Measurements from ENCODE around the gene TIMM22. TPM values are rescaled to one million over a fixed set of nuclear protein-coding genes. Genes with fewer than 3 reads are reported as not detected.

Gene TIMM22
- total and polyA plus RNA-seq, 2 of the 4 experiments (the other 2 are of a cell fraction) = 12.7 to 12.9 TPM

DNA sequence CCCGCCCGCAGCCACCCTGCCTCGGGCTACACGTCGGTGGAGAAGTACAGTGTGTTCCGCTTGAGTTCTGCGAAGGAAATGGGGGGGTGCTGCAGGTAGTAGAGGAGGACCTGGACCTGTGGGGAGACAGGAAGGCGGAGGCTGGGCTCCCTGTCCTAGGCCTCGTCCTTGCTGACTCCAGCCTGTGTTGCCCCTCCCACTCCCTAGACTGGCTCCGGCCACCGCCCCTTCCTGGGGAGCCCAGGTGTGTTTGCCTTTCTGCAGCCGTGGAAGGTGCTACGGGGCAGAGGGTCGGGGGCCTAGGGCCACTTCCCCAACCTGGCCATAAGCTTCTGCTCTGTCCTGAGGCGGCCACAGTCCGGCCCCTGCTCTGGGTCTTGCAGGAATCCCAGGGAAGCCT is 9.1 kb downstream of the TIMM22 start:
- no peak overlapping the region for H3K4me2 ChIP-seq (ENCODE audit: low read depth, low read length)
- peaks cover 23% of the 10 kb centered on the region for H3K9me1 ChIP-seq (ENCODE audit: insufficient read depth, low read length)
- H4K5ac ChIP-seq (ENCODE audit: low read depth, low read length) = no peak overlapping the region
- no peak overlapping the region for H3K18ac ChIP-seq (ENCODE audit: low read depth, low read length)
- no peak overlapping the region for H2BK5ac ChIP-seq (ENCODE audit: low read depth, low read length, poor library complexity, severe bottlenecking)
- no peak overlapping the region for H2BK15ac ChIP-seq (ENCODE audit: low read depth, low read length)
- H2AK5ac ChIP-seq (ENCODE audit: low read depth, low read length) = no peak overlapping the region
- no peak overlapping the region for H4K8ac ChIP-seq (ENCODE audit: low read depth in 2 of 2, low read length in 2 of 2)
- peaks cover 35% of the 10 kb centered on the region for H3K4me1 ChIP-seq (ENCODE audit: control insufficient read depth, insufficient read depth, low read length)
- no peak overlapping the region for H3K4ac ChIP-seq (ENCODE audit: low read depth, low read length)
- H2AK9ac ChIP-seq (replicated peaks; ENCODE audit: low read depth, low read length, poor library complexity) = no peak overlapping the region
- no CpG with 5 or more reads among the region's 16 CpGs for WGBS, 2 experiments (ENCODE audit: extremely low coverage in 2 of 2, insufficient read length in 1 of 2)
- peaks cover 6 to 38% of the 10 kb centered on the region in 2 experiments; a peak in 2 of 4 replicates for H3K79me1 ChIP-seq (ENCODE audit: low read depth in 1 of 2, low read length in 2 of 2)
- H2BK20ac ChIP-seq (ENCODE audit: low read depth, low read length) = no peak overlapping the region
- H2BK120ac ChIP-seq (ENCODE audit: low read depth, low read length) = no peak overlapping the region
- no peak overlapping the region for H4K91ac ChIP-seq (ENCODE audit: insufficient read depth, low read depth, low read length)
- H3K9me3 ChIP-seq (ENCODE audit: control insufficient read depth, insufficient read depth, low read length) = no peaks in the 10 kb centered on the region
- no peak overlapping the region for H2AFZ ChIP-seq (replicated peaks; ENCODE audit: low read length, poor library complexity)
- DNase-seq (no peak), ATAC-seq (ENCODE audit: low read depth) (no peak)
- peaks cover 61% of the 10 kb centered on the region for H3K36me3 ChIP-seq (ENCODE audit: control insufficient read depth, insufficient read depth, low read length)
- in situ Hi-C loops (cut with MboI; ENCODE audit: low sequenced_read_pairs) = no loop called here
- no peak for TF ChIP-seq NFE2L2 (IDR thresholded peaks at IDR 0.05; ENCODE audit: low read depth, low read length)
- TF ChIP-seq, protein P1, sequence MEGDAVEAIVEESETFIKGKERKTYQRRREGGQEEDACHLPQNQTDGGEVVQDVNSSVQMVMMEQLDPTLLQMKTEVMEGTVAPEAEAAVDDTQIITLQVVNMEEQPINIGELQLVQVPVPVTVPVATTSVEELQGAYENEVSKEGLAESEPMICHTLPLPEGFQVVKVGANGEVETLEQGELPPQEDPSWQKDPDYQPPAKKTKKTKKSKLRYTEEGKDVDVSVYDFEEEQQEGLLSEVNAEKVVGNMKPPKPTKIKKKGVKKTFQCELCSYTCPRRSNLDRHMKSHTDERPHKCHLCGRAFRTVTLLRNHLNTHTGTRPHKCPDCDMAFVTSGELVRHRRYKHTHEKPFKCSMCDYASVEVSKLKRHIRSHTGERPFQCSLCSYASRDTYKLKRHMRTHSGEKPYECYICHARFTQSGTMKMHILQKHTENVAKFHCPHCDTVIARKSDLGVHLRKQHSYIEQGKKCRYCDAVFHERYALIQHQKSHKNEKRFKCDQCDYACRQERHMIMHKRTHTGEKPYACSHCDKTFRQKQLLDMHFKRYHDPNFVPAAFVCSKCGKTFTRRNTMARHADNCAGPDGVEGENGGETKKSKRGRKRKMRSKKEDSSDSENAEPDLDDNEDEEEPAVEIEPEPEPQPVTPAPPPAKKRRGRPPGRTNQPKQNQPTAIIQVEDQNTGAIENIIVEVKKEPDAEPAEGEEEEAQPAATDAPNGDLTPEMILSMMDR (conservative IDR thresholded peaks at IDR 0.05; ENCODE audit: low read depth, low read length) = no peak
- no peak for TF ChIP-seq CEBPB (IDR thresholded peaks at IDR 0.05; ENCODE audit: low read depth, low read length)
- TF ChIP-seq, protein P2, sequence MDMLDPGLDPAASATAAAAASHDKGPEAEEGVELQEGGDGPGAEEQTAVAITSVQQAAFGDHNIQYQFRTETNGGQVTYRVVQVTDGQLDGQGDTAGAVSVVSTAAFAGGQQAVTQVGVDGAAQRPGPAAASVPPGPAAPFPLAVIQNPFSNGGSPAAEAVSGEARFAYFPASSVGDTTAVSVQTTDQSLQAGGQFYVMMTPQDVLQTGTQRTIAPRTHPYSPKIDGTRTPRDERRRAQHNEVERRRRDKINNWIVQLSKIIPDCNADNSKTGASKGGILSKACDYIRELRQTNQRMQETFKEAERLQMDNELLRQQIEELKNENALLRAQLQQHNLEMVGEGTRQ (IDR thresholded peaks at IDR 0.05; ENCODE audit: low read depth, low read length) = no peak
- H3K27ac ChIP-seq (ENCODE audit: insufficient read depth, low read length) = no peak overlapping the region
- ChIA-PET CTCF (no interaction called here), POLR2A (ENCODE audit: unreplicated experiment) (no interaction called here)
- peaks cover 47% of the 10 kb centered on the region for H4K20me1 ChIP-seq (ENCODE audit: insufficient read depth, low read length)
- intact Hi-C loops (cut with micrococcal nuclease) = no loop called here
- no peak overlapping the region for H3K14ac ChIP-seq (replicated peaks; ENCODE audit: low read depth, low read length)
- no peaks in the 10 kb centered on the region for H3K27me3 ChIP-seq (ENCODE audit: control insufficient read depth, insufficient read depth, low read length)
- no peak overlapping the region for H3K56ac ChIP-seq (ENCODE audit: extremely low read depth, insufficient read depth, low read length)
- no peak overlapping the region for H3K9ac ChIP-seq (ENCODE audit: low read depth, low read length)
- no peak overlapping the region for H3K4me3 ChIP-seq (ENCODE audit: insufficient read depth, low read depth, low read length)
- H3K23ac ChIP-seq (ENCODE audit: low read depth, low read length) = no peak overlapping the region
- dilution Hi-C loops (cut with HindIII; ENCODE audit: low sequenced_read_pairs, unreplicated experiment) = no loop called here
- no TSS peak for BruUV-seq (replicated peaks)
